H1 (cell line): ENCODE data around the gene BATF3. TPM values are rescaled to one million over a fixed set of nuclear protein-coding genes. Genes with fewer than 3 reads are reported as not detected.

ENCODE experiments used
- EGR1 ChIP-seq: IDR thresholded peaks from 2 replicates; pipeline ENCODE4 v1.6.1; 2011; ENCODE audit warnings: low read depth, low read length, borderline replicate concordance
- MAFK ChIP-seq: IDR thresholded peaks from 2 replicates; pipeline ENCODE4 v1.6.1; 2012; ENCODE audit warnings: low read depth, mild to moderate bottlenecking, improper control_type of control experiment, low read length
- polyA plus RNA-seq, 7 experiments: library from polyadenylated mRNA; depleted of rRNA in 3 of 7; stranded (reverse) in 5 of 7; unstranded in 2 of 7; fragments of >200 nt in 5 of 7; fragments of 200-250 nt in 2 of 7; gene quantifications; 1 replicate in 5 of 7; 2 replicates in 1 of 7; 4 replicates in 1 of 7; pipeline versions ENCODE4 v1.2.1 to v1.2.3, GENCODE V29; 2011 to 2013; ENCODE audit warnings: missing spikeins in 2 of 7, mixed read lengths in 2 of 7
- total RNA-seq: library from RNA; stranded (reverse); fragmentation: NEBNext Ultra II Directional; extraction: Animal tissue kit (Norgen Biotek cat#: 25700); gene quantifications from 2 replicates; pipeline ENCODE4 v1.2.1, GENCODE V29; 2021
- TF ChIP-seq, protein P1 (sequence below): fragments of 300-600 bp; sonication (generic); IDR thresholded peaks from 2 replicates; pipeline ENCODE4 v1.7.1; 2012; ENCODE audit warnings: low read length, moderate library complexity, mild to moderate bottlenecking, inconsistent platforms; ENCODE audit not compliant: insufficient replicate concordance
- TF ChIP-seq, protein P2 (sequence below): IDR thresholded peaks from 2 replicates; pipeline ENCODE4 v1.6.1; 2012; ENCODE audit warnings: inconsistent platforms

The BATF3 gene
- total and polyA plus RNA-seq, 2 of the 8 experiments (the other 6 are each of a cell fraction or from before 2014, with no cell fraction given): 6.3 TPM

DNA sequence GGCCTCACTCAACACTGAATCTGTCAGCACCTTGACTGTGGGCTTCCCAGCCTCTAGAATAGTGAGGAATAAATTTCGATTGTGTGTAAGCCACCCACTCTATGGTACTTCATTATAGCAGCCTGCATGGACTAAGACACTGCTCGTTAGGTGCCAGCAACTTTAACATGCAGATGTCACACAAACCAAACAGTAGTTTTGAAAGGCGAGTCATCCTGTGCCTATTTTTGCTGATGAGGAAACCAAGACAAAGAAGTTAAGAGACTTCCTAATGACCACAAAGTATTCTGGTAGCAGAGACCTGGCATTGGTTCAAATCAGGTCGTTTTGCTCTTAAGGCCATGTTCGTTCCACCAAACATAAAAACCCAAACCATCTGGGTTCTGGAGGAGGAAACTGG lies 42.9 kb downstream of the BATF3 start (continued):
- TF ChIP-seq, protein P1, sequence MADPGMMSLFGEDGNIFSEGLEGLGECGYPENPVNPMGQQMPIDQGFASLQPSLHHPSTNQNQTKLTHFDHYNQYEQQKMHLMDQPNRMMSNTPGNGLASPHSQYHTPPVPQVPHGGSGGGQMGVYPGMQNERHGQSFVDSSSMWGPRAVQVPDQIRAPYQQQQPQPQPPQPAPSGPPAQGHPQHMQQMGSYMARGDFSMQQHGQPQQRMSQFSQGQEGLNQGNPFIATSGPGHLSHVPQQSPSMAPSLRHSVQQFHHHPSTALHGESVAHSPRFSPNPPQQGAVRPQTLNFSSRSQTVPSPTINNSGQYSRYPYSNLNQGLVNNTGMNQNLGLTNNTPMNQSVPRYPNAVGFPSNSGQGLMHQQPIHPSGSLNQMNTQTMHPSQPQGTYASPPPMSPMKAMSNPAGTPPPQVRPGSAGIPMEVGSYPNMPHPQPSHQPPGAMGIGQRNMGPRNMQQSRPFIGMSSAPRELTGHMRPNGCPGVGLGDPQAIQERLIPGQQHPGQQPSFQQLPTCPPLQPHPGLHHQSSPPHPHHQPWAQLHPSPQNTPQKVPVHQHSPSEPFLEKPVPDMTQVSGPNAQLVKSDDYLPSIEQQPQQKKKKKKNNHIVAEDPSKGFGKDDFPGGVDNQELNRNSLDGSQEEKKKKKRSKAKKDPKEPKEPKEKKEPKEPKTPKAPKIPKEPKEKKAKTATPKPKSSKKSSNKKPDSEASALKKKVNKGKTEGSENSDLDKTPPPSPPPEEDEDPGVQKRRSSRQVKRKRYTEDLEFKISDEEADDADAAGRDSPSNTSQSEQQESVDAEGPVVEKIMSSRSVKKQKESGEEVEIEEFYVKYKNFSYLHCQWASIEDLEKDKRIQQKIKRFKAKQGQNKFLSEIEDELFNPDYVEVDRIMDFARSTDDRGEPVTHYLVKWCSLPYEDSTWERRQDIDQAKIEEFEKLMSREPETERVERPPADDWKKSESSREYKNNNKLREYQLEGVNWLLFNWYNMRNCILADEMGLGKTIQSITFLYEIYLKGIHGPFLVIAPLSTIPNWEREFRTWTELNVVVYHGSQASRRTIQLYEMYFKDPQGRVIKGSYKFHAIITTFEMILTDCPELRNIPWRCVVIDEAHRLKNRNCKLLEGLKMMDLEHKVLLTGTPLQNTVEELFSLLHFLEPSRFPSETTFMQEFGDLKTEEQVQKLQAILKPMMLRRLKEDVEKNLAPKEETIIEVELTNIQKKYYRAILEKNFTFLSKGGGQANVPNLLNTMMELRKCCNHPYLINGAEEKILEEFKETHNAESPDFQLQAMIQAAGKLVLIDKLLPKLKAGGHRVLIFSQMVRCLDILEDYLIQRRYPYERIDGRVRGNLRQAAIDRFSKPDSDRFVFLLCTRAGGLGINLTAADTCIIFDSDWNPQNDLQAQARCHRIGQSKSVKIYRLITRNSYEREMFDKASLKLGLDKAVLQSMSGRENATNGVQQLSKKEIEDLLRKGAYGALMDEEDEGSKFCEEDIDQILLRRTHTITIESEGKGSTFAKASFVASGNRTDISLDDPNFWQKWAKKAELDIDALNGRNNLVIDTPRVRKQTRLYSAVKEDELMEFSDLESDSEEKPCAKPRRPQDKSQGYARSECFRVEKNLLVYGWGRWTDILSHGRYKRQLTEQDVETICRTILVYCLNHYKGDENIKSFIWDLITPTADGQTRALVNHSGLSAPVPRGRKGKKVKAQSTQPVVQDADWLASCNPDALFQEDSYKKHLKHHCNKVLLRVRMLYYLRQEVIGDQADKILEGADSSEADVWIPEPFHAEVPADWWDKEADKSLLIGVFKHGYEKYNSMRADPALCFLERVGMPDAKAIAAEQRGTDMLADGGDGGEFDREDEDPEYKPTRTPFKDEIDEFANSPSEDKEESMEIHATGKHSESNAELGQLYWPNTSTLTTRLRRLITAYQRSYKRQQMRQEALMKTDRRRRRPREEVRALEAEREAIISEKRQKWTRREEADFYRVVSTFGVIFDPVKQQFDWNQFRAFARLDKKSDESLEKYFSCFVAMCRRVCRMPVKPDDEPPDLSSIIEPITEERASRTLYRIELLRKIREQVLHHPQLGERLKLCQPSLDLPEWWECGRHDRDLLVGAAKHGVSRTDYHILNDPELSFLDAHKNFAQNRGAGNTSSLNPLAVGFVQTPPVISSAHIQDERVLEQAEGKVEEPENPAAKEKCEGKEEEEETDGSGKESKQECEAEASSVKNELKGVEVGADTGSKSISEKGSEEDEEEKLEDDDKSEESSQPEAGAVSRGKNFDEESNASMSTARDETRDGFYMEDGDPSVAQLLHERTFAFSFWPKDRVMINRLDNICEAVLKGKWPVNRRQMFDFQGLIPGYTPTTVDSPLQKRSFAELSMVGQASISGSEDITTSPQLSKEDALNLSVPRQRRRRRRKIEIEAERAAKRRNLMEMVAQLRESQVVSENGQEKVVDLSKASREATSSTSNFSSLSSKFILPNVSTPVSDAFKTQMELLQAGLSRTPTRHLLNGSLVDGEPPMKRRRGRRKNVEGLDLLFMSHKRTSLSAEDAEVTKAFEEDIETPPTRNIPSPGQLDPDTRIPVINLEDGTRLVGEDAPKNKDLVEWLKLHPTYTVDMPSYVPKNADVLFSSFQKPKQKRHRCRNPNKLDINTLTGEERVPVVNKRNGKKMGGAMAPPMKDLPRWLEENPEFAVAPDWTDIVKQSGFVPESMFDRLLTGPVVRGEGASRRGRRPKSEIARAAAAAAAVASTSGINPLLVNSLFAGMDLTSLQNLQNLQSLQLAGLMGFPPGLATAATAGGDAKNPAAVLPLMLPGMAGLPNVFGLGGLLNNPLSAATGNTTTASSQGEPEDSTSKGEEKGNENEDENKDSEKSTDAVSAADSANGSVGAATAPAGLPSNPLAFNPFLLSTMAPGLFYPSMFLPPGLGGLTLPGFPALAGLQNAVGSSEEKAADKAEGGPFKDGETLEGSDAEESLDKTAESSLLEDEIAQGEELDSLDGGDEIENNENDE: no peak
- no peak for TF ChIP-seq MAFK
- TF ChIP-seq EGR1: no peak
- TF ChIP-seq, protein P2, sequence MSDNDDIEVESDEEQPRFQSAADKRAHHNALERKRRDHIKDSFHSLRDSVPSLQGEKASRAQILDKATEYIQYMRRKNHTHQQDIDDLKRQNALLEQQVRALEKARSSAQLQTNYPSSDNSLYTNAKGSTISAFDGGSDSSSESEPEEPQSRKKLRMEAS: no peak
- TF ChIP-seq, all 59 proteins: peak for 0
